Measurements from ENCODE around the gene HMX2.

Gene HMX2

GRCh38 chr10:123139165-123139520 lies 8.8 kb upstream of the HMX2 start:
- DNase-seq (ENCODE audit: low spot score), result no peak

GRCh38 chr10:123139521-123140163 lies 8.3 kb upstream of the HMX2 start:
- no peak for DNase-seq (ENCODE audit: low spot score)

- DNase-seq (ENCODE audit: low spot score), result no peak
These were observed 7.6 kb upstream of the HMX2 start for GRCh38 chr10:123140164-123140982.

GRCh38 chr10:123140983-123141390 lies 6.9 kb upstream of the HMX2 start:
- DNase-seq (ENCODE audit: low spot score), result no peak

- DNase-seq (ENCODE audit: low spot score), result no peak
These were observed 5.9 kb upstream of the HMX2 start for GRCh38 chr10:123141791-123142700.

GRCh38 chr10:123142701-123143161 lies 5.2 kb upstream of the HMX2 start:
- no peak for DNase-seq (ENCODE audit: low spot score)

- DNase-seq (ENCODE audit: low spot score), result no peak
These were observed 4.6 kb upstream of the HMX2 start for GRCh38 chr10:123143162-123143824.

GRCh38 chr10:123143825-123144168 lies 4.1 kb upstream of the HMX2 start:
- DNase-seq (ENCODE audit: low spot score), result no peak

- DNase-seq (ENCODE audit: low spot score), result no peak
These were observed 3.0 kb upstream of the HMX2 start for GRCh38 chr10:123144697-123145541.

GRCh38 chr10:123145542-123146012 lies 2.4 kb upstream of the HMX2 start:
- DNase-seq (ENCODE audit: low spot score), result no peak

- no peak for DNase-seq (ENCODE audit: low spot score)
These were observed 1.7 kb upstream of the HMX2 start for GRCh38 chr10:123146013-123146893.

- DNase-seq (ENCODE audit: low spot score), result no peak
These were observed 872 bp upstream of the HMX2 start for GRCh38 chr10:123146894-123147634.

GRCh38 chr10:123148414-123149161 lies 652 bp downstream of the HMX2 start:
- no peak for DNase-seq (ENCODE audit: low spot score)

GRCh38 chr10:123149162-123149567 lies 1.2 kb downstream of the HMX2 start:
- DNase-seq (ENCODE audit: low spot score), result no peak

- no peak for DNase-seq (ENCODE audit: low spot score)
These were observed 1.8 kb downstream of the HMX2 start for GRCh38 chr10:123149568-123150270.

- no peak for DNase-seq (ENCODE audit: low spot score)
These were observed 2.5 kb downstream of the HMX2 start for GRCh38 chr10:123150271-123150985.
